ENCODE measurements around the gene PXDN.

GRCh38 chr2:1713839-1714236 lies 30.5 kb downstream of the PXDN start:
- TF ChIP-seq CTCF (IDR thresholded peaks at IDR 0.05; ENCODE audit: borderline replicate concordance, extremely low read depth, low read length, poor library complexity, severe bottlenecking) (no peak), EZH2 (IDR thresholded peaks at IDR 0.05; ENCODE audit: borderline replicate concordance, low read depth, low read length, severe bottlenecking) (no peak)
